ENCODE results near the gene CAMTA1. TPM values are rescaled to one million over a fixed set of nuclear protein-coding genes. Genes with fewer than 3 reads are reported as not detected.

Gene CAMTA1
- total RNA-seq, 1 donor from 2014 or later = 268 TPM

DNA sequence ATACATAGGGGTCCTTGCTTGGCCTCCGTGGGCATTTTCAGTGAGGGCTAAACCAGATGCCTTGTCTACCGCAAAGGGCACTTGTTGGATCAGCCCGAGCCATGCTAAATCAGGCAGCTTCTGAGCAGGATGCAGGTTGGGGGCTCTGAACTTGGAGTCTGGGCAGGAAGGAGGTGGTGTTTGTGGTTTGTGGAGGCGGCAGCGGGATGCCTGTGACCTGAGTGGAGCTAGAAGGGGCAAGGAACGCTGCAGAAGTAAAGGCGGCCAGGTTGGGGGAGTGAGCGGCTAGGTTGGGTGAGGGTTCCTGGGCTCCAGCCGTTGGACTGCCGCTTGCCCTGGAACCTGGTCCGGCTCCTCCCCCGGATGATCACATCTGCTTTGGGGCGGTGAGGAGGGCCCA is 183.9 kb downstream of the CAMTA1 start:
- Histone ChIP-seq H3K9ac (no peak overlapping the region), H3K4me1 (peaks cover 16% of the 10 kb centered on the region), H3K4me3 (no peak overlapping the region), H4K20me1 (ENCODE audit: low read depth) (no peaks in the 10 kb centered on the region), H3F3A (ENCODE audit: low read depth) (no peaks in the 10 kb centered on the region), H2AFZ (replicated peaks) (no peak overlapping the region), H3K36me3 (no peaks in the 10 kb centered on the region), H3K27ac (no peak overlapping the region), H3K9me3 (ENCODE audit: low read depth) (no peaks in the 10 kb centered on the region), H3K4me2 (no peak overlapping the region), H3K27me3 (no peaks in the 10 kb centered on the region), H3K79me2 (ENCODE audit: low read depth) (no peaks in the 10 kb centered on the region)
- DNase-seq (ENCODE audit: low spot score) = no peak
- TF ChIP-seq EZH2phosphoT487 (IDR thresholded peaks at IDR 0.05) (no peak), EZH2 (IDR thresholded peaks at IDR 0.05) (no peak)
- TF ChIP-seq, protein P1, sequence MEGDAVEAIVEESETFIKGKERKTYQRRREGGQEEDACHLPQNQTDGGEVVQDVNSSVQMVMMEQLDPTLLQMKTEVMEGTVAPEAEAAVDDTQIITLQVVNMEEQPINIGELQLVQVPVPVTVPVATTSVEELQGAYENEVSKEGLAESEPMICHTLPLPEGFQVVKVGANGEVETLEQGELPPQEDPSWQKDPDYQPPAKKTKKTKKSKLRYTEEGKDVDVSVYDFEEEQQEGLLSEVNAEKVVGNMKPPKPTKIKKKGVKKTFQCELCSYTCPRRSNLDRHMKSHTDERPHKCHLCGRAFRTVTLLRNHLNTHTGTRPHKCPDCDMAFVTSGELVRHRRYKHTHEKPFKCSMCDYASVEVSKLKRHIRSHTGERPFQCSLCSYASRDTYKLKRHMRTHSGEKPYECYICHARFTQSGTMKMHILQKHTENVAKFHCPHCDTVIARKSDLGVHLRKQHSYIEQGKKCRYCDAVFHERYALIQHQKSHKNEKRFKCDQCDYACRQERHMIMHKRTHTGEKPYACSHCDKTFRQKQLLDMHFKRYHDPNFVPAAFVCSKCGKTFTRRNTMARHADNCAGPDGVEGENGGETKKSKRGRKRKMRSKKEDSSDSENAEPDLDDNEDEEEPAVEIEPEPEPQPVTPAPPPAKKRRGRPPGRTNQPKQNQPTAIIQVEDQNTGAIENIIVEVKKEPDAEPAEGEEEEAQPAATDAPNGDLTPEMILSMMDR (IDR thresholded peaks at IDR 0.05) = no peak
- H3K27me3 Mint-ChIP-seq (ENCODE audit: insufficient read depth, low read depth) = peaks cover 18% of the 10 kb centered on the region
- H3K27ac Mint-ChIP-seq = no peak overlapping the region
- H3K9me3 Mint-ChIP-seq = no peaks in the 10 kb centered on the region
- H3K4me1 Mint-ChIP-seq = peaks cover 40% of the 10 kb centered on the region
- H3K4me3 Mint-ChIP-seq = no peak overlapping the region
- no peaks in the 10 kb centered on the region for H3K36me3 Mint-ChIP-seq

DNA sequence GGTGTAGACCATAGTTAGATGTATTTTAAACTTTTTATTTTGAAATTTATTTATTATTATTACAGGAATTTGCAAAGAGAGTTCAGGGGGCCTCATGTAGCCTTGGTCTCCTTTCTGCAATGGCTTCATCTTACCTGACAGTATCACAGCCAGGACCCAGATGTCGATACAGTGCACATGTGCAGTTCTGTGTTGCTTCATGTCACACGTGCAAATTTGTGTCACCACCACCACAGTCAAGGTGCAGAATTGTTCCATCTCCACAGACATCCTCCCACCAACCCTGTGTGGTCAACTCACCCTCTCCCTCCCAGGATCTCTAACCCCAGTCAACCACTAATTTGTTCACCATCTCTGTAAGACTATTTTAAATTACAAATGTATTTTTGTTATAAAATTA is 184.5 kb downstream of the CAMTA1 start:
- Histone ChIP-seq H3K79me2 (ENCODE audit: low read depth) (no peaks in the 10 kb centered on the region), H3F3A (ENCODE audit: low read depth) (no peaks in the 10 kb centered on the region), H2AFZ (replicated peaks) (no peak overlapping the region), H3K27me3 (no peaks in the 10 kb centered on the region), H3K9me3 (ENCODE audit: low read depth) (no peaks in the 10 kb centered on the region), H3K36me3 (no peaks in the 10 kb centered on the region), H3K27ac (no peak overlapping the region), H3K4me1 (peaks cover 14% of the 10 kb centered on the region), H3K9ac (no peak overlapping the region), H4K20me1 (ENCODE audit: low read depth) (no peaks in the 10 kb centered on the region), H3K4me2 (no peak overlapping the region), H3K4me3 (no peak overlapping the region)
- peaks cover 33% of the 10 kb centered on the region for H3K4me1 Mint-ChIP-seq
- TF ChIP-seq EZH2phosphoT487 (IDR thresholded peaks at IDR 0.05) = no peak
- TF ChIP-seq, protein P1 (IDR thresholded peaks at IDR 0.05) = no peak
- no peak for DNase-seq (ENCODE audit: low spot score)
- no peaks in the 10 kb centered on the region for H3K9me3 Mint-ChIP-seq
- H3K27ac Mint-ChIP-seq = no peak overlapping the region
- H3K4me3 Mint-ChIP-seq = no peak overlapping the region
- H3K27me3 Mint-ChIP-seq (ENCODE audit: insufficient read depth, low read depth) = peaks cover 15% of the 10 kb centered on the region
- no peaks in the 10 kb centered on the region for H3K36me3 Mint-ChIP-seq

DNA sequence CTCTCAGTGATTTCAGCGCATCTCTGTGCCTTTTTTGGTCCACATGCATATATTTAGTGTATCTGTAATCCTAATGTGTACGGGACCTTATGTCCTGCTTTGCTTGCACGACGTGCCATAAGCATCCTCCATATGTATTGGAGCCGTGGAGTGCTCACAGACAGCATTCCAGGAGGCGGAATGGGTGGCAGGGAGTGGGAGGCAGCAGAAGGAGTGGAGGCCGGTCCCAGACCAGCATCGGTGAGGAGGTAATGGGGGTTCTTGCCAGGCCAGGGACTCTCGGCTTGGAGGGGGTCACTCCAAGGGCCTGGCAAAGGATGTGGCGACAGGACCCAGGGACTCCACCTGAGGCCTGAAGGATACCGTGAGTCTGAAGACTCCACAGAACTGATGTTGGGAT is 185.0 kb downstream of the CAMTA1 start:
- H3K4me3 ChIP-seq = no peak overlapping the region
- H3K36me3 ChIP-seq = no peaks in the 10 kb centered on the region
- TF ChIP-seq, protein P1 (IDR thresholded peaks at IDR 0.05) = no peak
- TF ChIP-seq EZH2 (IDR thresholded peaks at IDR 0.05) = no peak
- no peak for TF ChIP-seq EZH2phosphoT487 (IDR thresholded peaks at IDR 0.05)
- H3K27me3 ChIP-seq = no peaks in the 10 kb centered on the region
- H3K9me3 ChIP-seq (ENCODE audit: low read depth) = no peaks in the 10 kb centered on the region
- no peaks in the 10 kb centered on the region for H3K9me3 Mint-ChIP-seq
- no peaks in the 10 kb centered on the region for H3F3A ChIP-seq (ENCODE audit: low read depth)
- no peaks in the 10 kb centered on the region for H3K36me3 Mint-ChIP-seq
- H3K27me3 Mint-ChIP-seq (ENCODE audit: insufficient read depth, low read depth) = peaks cover 11% of the 10 kb centered on the region
- no peaks in the 10 kb centered on the region for H3K79me2 ChIP-seq (ENCODE audit: low read depth)
- H3K4me1 ChIP-seq = peaks cover 12% of the 10 kb centered on the region
- no peak overlapping the region for H3K27ac ChIP-seq
- no peak overlapping the region for H2AFZ ChIP-seq (replicated peaks)
- no peak overlapping the region for H3K27ac Mint-ChIP-seq
- H3K4me1 Mint-ChIP-seq = peaks cover 28% of the 10 kb centered on the region
- H3K4me3 Mint-ChIP-seq = no peak overlapping the region
- H3K9ac ChIP-seq = no peak overlapping the region
- H3K4me2 ChIP-seq = no peak overlapping the region
- DNase-seq (ENCODE audit: low spot score) = no peak
- H4K20me1 ChIP-seq (ENCODE audit: low read depth) = no peaks in the 10 kb centered on the region

Data from neural progenitor cell (in vitro differentiated cells).